Loucy (cell line): ENCODE data around the gene NCOR2.

Source experiments
- EZH2phosphoT487 ChIP-seq: fragments of 200-600 bp; IDR thresholded peaks from 2 replicates; pipeline ENCODE4 v1.6.1; 2018; ENCODE audit warnings: antibody characterized with exemption, mild to moderate bottlenecking, moderate library complexity, borderline replicate concordance
- TF ChIP-seq, protein P1 (sequence below): fragments of 200-600 bp; sonication (generic); conservative IDR thresholded peaks from 2 replicates; pipeline ENCODE4 v1.5.1; 2014; ENCODE audit warnings: mild to moderate bottlenecking, antibody characterized with exemption, low read length

- TF ChIP-seq, protein P1, sequence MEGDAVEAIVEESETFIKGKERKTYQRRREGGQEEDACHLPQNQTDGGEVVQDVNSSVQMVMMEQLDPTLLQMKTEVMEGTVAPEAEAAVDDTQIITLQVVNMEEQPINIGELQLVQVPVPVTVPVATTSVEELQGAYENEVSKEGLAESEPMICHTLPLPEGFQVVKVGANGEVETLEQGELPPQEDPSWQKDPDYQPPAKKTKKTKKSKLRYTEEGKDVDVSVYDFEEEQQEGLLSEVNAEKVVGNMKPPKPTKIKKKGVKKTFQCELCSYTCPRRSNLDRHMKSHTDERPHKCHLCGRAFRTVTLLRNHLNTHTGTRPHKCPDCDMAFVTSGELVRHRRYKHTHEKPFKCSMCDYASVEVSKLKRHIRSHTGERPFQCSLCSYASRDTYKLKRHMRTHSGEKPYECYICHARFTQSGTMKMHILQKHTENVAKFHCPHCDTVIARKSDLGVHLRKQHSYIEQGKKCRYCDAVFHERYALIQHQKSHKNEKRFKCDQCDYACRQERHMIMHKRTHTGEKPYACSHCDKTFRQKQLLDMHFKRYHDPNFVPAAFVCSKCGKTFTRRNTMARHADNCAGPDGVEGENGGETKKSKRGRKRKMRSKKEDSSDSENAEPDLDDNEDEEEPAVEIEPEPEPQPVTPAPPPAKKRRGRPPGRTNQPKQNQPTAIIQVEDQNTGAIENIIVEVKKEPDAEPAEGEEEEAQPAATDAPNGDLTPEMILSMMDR = no peak
- no peak for TF ChIP-seq EZH2phosphoT487
Observed at GRCh38 chr12:124560146-124560890, 7.1 kb downstream of the NCOR2 start.
